HAP-1 (cell line): ENCODE results near the gene XRCC3.
"Not testable (repeated sequence)": the region's sequence is repeated elsewhere in the genome, so short reads cannot be mapped to it uniquely, and the experiment has no call there.

Experiments used
- DNase-seq, 2 experiments: peaks; one replicate each; pipeline ENCODE4 v3.0.0-alpha.2; 2016 to 2020; ENCODE audit warnings: low spot score in 2 of 2
- H3K27me3 ChIP-seq: fragments of 250-450 bp; sonication (Bioruptor Pico); 2 replicates; pipeline ENCODE4 v1.5.1; 2020; ENCODE audit warnings: low read depth, mild to moderate bottlenecking, moderate library complexity
- H3K36me3 ChIP-seq: fragments of 250-450 bp; sonication (Bioruptor Pico); replicated peaks from 2 replicates; pipeline ENCODE4 v1.5.1; 2020; ENCODE audit warnings: mild to moderate bottlenecking
- H3K4me1 ChIP-seq: fragments of 250-450 bp; sonication (Bioruptor Pico); 2 replicates; pipeline ENCODE4 v1.5.1; 2020; ENCODE audit warnings: mild to moderate bottlenecking
- H3K4me3 ChIP-seq: fragments of 250-450 bp; sonication (Bioruptor Pico); 2 replicates; pipeline ENCODE4 v1.5.1; 2020; ENCODE audit warnings: mild to moderate bottlenecking, moderate library complexity
- H3K9me3 ChIP-seq: fragments of 250-450 bp; sonication (Bioruptor Pico); 2 replicates; pipeline ENCODE4 v1.5.1; 2020; ENCODE audit warnings: mild to moderate bottlenecking, moderate library complexity
- in situ Hi-C: fragments of 300-500 bp; cut with MboI; formaldehyde crosslinking; loops from 3 replicates; pipeline ENCODE4 v1.14.3; 2020; ENCODE audit warnings: low sequenced_read_pairs, inconsistent platforms, mixed read lengths

The XRCC3 gene

DNA sequence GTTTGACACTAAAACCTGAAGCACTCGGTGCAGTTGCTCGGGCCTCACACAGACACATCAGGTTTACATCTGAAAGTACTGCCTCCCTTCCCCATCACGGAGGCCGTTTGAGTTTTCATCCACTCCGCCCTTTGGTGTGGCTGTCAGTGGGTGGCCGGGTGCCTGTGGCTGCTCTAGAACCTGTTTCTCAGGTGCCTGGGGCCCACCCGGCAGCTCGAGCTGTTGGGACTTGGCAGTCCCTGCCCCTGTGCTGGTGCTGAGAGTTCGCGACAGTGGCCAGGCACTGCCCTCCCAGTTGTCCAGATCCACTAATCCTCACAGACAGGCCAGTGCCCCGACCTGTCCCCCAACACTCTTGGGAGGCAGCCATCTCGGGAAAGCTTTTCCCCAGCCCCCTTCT is 22.4 kb downstream of the XRCC3 start:
- Histone ChIP-seq H3K4me3 (no peak overlapping the region), H3K4me1 (no peaks in the 10 kb centered on the region), H3K9me3 (no peaks in the 10 kb centered on the region), H3K27me3 (no peaks in the 10 kb centered on the region), H3K36me3 (peaks cover 55% of the 10 kb centered on the region)
- in situ Hi-C loops, result no loop called here
- no peak for DNase-seq

GRCh38 chr14:103692159-103692558 is 23.1 kb downstream of the XRCC3 start:
- Histone ChIP-seq H3K4me1 (no peaks in the 10 kb centered on the region), H3K9me3 (no peaks in the 10 kb centered on the region), H3K27me3 (no peaks in the 10 kb centered on the region), H3K36me3 (peaks cover 52% of the 10 kb centered on the region), H3K4me3 (no peak overlapping the region)
- in situ Hi-C loops, result no loop called here
- no peak for DNase-seq

GRCh38 chr14:103691655-103692054 is 23.6 kb downstream of the XRCC3 start:
- in situ Hi-C loops, H3K4me1 ChIP-seq, H3K4me3 ChIP-seq, DNase-seq, H3K27me3 ChIP-seq, H3K9me3 ChIP-seq: not testable (repeated sequence)
- peaks cover 50% of the 10 kb centered on the region for H3K36me3 ChIP-seq

DNA sequence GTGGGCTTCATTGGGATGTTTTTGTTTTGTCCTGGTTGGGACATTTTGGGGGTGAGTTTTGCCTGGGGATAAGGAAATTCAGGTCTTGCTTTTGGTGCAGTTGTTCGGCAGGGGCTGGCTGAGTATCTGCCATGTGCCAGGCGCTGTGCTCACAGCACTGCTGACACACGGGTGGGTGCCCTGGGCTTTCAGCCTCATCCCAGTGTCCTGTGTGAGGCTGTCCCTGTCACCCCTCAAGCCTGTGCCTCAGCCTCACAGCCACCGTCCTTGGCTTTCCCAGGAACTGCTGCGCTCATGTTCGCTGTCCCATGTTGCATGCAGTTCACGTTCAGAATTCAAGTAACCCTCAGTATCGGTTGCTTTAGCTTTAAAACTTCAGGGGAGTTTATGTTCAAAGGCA is 24.9 kb downstream of the XRCC3 start:
- in situ Hi-C loops, result no loop called here
- H3K27me3 ChIP-seq, result no peaks in the 10 kb centered on the region
- peaks cover 55% of the 10 kb centered on the region for H3K36me3 ChIP-seq
- no peaks in the 10 kb centered on the region for H3K9me3 ChIP-seq
- H3K4me1 ChIP-seq, result no peaks in the 10 kb centered on the region
- no peak for DNase-seq
- no peak overlapping the region for H3K4me3 ChIP-seq

GRCh38 chr14:103688906-103689902 is 26.0 kb downstream of the XRCC3 start:
- Histone ChIP-seq H3K9me3 (no peaks in the 10 kb centered on the region), H3K4me3 (no peak overlapping the region), H3K27me3 (no peaks in the 10 kb centered on the region), H3K4me1 (no peaks in the 10 kb centered on the region), H3K36me3 (peaks cover 56% of the 10 kb centered on the region)
- DNase-seq, result no peak
- in situ Hi-C loops, result loop anchor here (10.0 kb wide), 1 partner anchor 114 kb away; no protein-coding TSS in a partner anchor

DNA sequence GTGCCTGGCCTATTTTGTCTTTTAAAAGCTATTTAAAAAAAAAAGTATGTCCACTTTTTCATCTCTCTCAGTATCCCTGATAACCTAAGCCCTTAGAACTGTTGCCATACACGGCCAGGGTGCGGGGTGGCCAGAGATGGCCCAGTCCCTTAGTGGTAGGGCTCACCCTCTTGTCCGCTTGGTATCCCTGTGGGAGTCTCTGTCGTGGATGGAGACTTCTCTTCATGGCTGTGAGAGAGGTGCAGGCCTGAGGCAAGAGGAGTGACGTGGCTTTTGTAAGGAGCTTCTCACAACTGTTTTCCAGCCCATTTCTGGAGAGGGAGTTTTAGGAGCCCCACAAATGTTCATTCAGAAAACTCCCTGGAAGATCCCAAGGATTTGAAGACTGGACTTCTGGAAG is 26.8 kb downstream of the XRCC3 start:
- in situ Hi-C loops, result loop anchor here (10.0 kb wide), 1 partner anchor 114 kb away; no protein-coding TSS in a partner anchor
- Histone ChIP-seq H3K27me3 (no peaks in the 10 kb centered on the region), H3K4me1 (no peaks in the 10 kb centered on the region)

DNA sequence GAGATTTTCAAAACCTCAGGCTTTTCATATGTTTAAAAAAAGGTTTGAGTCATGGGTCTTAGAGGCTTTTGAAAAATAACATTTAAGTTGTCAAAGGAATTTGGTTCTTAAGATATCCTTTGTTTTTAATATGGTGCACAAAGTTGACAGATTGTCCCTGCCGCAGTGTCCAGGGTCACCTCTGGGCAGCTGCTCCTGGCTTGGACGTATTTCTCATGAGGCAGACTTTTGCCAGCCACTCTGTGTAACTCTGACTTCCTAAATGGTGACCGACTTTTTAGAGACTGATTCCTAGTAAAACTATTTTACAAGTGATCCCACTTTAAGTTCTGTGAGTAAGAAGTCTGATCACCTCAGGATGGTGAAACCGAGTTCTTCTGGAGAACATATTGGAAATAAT is 27.5 kb downstream of the XRCC3 start:
- Histone ChIP-seq H3K4me1 (no peaks in the 10 kb centered on the region), H3K27me3 (no peaks in the 10 kb centered on the region), H3K9me3 (no peaks in the 10 kb centered on the region), H3K36me3 (peaks cover 54% of the 10 kb centered on the region), H3K4me3 (no peak overlapping the region)
- no peak for DNase-seq
- in situ Hi-C loops, result loop anchor here (10.0 kb wide), 1 partner anchor 113 kb away; no protein-coding TSS in a partner anchor

More for the DNA sequence above, 26.8 kb downstream of the XRCC3 start:
- Histone ChIP-seq H3K9me3 (no peaks in the 10 kb centered on the region), H3K36me3 (peaks cover 56% of the 10 kb centered on the region), H3K4me3 (no peak overlapping the region)
- DNase-seq, result no peak

GRCh38 chr14:103686831-103687485 is 28.3 kb downstream of the XRCC3 start:
- H3K4me1 ChIP-seq, result no peaks in the 10 kb centered on the region
- no peak overlapping the region for H3K4me3 ChIP-seq
- no peak for DNase-seq
- H3K36me3 ChIP-seq, result peaks cover 52% of the 10 kb centered on the region
- in situ Hi-C loops, result loop anchor here (10.0 kb wide), 1 partner anchor 112 kb away; no protein-coding TSS in a partner anchor
- no peaks in the 10 kb centered on the region for H3K9me3 ChIP-seq
- no peaks in the 10 kb centered on the region for H3K27me3 ChIP-seq

DNA sequence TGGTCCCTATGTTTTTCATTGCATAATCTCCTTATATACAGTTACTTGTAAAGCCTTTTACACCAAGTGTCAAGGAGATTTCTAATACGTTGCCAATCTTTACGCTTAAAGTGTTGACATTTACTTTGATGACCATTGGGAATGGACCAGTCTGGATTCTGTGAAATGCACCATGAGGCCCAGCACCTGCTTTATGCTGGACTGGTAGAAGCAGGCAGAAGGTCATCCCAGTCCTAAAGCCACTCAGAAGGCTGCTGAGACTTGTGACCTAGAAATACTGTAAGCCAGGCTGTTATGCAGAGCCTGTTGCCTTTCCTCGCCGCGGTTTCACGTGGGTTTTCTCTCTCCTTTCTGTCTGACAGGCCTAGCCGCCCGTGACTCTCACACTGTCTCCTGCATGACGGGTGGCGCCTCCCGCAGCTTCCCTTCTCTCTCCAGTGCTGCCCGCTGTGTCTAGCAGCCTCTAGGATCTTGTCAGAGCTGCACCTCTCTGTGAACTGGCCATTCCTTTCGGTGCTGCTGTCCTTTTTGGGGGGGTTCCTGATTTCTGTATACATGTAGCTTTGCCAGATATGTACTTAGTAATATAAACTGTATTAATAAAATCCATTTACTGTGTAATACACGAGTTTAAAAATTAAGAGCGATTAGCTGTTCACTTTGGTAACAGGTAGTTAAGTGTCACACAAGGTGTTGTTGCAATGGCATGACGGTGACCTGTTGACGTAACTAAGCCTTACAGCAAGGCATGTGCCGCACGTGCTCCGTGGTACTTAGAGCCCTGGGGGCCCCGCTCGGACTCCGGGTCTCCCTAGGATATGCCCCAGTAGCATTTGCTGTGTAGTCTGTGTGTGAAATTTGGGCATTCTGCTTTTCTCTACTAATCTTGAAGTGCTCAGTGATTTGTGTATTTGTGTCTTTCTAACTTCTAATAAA is 29.7 kb downstream of the XRCC3 start:
- no peaks in the 10 kb centered on the region for H3K4me1 ChIP-seq
- in situ Hi-C loops, result loop anchor here (10.0 kb wide), 1 partner anchor 111 kb away; no protein-coding TSS in a partner anchor
- H3K36me3 ChIP-seq, result peaks cover 65% of the 10 kb centered on the region
- H3K27me3 ChIP-seq, result no peaks in the 10 kb centered on the region
- no peak for DNase-seq
- no peaks in the 10 kb centered on the region for H3K9me3 ChIP-seq
- no peak overlapping the region for H3K4me3 ChIP-seq

GRCh38 chr14:103684871-103685270 is 30.4 kb downstream of the XRCC3 start:
- Histone ChIP-seq H3K27me3 (no peaks in the 10 kb centered on the region), H3K36me3 (peaks cover 72% of the 10 kb centered on the region), H3K9me3 (no peaks in the 10 kb centered on the region), H3K4me1 (no peaks in the 10 kb centered on the region), H3K4me3 (no peak overlapping the region)
- DNase-seq, result no peak
- in situ Hi-C loops, result loop anchor here (10.0 kb wide), 1 partner anchor 110 kb away; no protein-coding TSS in a partner anchor

GRCh38 chr14:103684471-103684870 is 30.8 kb downstream of the XRCC3 start:
- in situ Hi-C loops, result loop anchor here (10.0 kb wide), 1 partner anchor 110 kb away; no protein-coding TSS in a partner anchor
- peaks cover 76% of the 10 kb centered on the region for H3K36me3 ChIP-seq
- H3K9me3 ChIP-seq, result no peaks in the 10 kb centered on the region
- no peak for DNase-seq
- no peaks in the 10 kb centered on the region for H3K4me1 ChIP-seq
- H3K27me3 ChIP-seq, result no peaks in the 10 kb centered on the region
- no peak overlapping the region for H3K4me3 ChIP-seq

GRCh38 chr14:103683139-103683538 is 32.1 kb downstream of the XRCC3 start:
- Histone ChIP-seq H3K36me3 (peaks cover 83% of the 10 kb centered on the region), H3K9me3 (no peaks in the 10 kb centered on the region), H3K27me3 (no peaks in the 10 kb centered on the region), H3K4me3 (no peak overlapping the region), H3K4me1 (no peaks in the 10 kb centered on the region)
- in situ Hi-C loops, result loop anchor here (10.0 kb wide), 1 partner anchor 108 kb away; no protein-coding TSS in a partner anchor
- no peak for DNase-seq
